Measurements from ENCODE around the gene NHLH1. TPM values are rescaled to one million over a fixed set of nuclear protein-coding genes. Genes with fewer than 3 reads are reported as not detected.

NHLH1 gene
- total and polyA plus RNA-seq, 2 donors (not counting 3 experiments of a cell fraction or from before 2014, with no cell fraction given): 0.46 TPM

DNA sequence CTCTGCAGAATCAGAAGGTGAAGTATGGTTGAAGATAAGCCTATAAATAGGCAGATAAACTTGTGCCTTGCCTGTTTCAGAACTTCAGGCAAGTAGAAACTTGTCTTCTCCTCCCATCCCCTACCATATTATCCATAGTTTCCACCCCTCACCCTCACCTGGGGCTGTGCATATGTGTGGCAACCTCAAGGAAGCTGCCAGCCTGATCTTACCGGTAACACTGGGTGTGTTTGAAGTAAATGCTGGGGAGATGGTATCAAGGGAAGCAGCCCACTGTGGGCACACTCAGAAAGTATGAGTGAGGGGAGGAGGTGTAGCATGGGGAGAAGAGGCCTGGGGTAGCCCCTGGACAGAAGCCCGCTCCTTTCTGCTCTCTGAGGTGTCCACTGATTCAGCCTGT, 48.0 kb downstream of the NHLH1 start:
- intact Hi-C loops (cut with micrococcal nuclease): no loop called here
- Histone ChIP-seq H3K4me2 (ENCODE audit: insufficient read depth, low read length) (no peak overlapping the region), H3K9ac (replicated peaks; ENCODE audit: extremely low read depth, insufficient read depth, low read length) (no peak overlapping the region)

DNA sequence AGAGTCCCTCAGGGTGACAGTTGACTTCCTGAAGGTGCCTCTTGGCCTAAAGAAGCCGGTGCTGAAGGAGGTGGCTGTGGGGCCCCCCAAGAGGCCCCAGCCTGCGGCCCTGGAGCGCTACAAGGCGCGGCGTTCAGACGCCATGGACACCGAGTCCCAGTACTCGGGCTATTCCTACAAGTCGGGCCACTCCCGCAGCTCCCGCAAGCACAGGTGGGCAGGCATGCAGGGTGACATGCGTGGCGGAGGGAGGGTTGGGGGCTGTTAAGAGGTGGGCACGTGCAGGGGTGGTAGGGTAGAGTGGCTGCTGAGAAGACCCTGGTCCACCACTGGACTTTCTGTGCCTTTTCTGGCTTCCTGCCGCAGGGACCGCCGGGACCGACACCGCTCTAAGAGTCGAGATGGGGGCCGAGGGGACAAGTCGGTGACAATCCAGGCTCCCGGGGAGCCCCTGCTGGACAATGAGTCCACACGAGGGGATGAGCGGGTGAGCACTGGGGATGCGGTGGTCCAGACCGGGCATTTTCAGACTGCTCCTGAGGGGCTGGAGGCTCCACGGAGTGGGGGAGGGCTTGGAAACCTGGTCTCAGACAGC, 48.9 kb downstream of the NHLH1 start:
- H3K4me2 ChIP-seq (ENCODE audit: insufficient read depth, low read length): no peak overlapping the region
- no peaks in the 10 kb centered on the region for H3K9me1 ChIP-seq (replicated peaks; ENCODE audit: control insufficient read depth, extremely low read depth, insufficient read depth, low read length)
- dilution Hi-C loops (cut with MboI; ENCODE audit: extremely low pct_ligation_motif_present, low sequenced_read_pairs): no loop called here
- POLR2A ChIA-PET: no interaction called here
- TF ChIP-seq POLR2AphosphoS5 (IDR thresholded peaks at IDR 0.05; ENCODE audit: insufficient read depth, low read depth, low read length): no peak
- TF ChIP-seq JUN (IDR thresholded peaks at IDR 0.05; ENCODE audit: borderline replicate concordance, insufficient read depth, insufficient read length, low read depth): no peak
- TF ChIP-seq, protein P1, sequence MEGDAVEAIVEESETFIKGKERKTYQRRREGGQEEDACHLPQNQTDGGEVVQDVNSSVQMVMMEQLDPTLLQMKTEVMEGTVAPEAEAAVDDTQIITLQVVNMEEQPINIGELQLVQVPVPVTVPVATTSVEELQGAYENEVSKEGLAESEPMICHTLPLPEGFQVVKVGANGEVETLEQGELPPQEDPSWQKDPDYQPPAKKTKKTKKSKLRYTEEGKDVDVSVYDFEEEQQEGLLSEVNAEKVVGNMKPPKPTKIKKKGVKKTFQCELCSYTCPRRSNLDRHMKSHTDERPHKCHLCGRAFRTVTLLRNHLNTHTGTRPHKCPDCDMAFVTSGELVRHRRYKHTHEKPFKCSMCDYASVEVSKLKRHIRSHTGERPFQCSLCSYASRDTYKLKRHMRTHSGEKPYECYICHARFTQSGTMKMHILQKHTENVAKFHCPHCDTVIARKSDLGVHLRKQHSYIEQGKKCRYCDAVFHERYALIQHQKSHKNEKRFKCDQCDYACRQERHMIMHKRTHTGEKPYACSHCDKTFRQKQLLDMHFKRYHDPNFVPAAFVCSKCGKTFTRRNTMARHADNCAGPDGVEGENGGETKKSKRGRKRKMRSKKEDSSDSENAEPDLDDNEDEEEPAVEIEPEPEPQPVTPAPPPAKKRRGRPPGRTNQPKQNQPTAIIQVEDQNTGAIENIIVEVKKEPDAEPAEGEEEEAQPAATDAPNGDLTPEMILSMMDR (IDR thresholded peaks at IDR 0.05; ENCODE audit: extremely low read depth in 1 of 2, insufficient read depth in 1 of 2, low read depth in 1 of 2, low read length in 2 of 2): no peak
- TF ChIP-seq POLR2A (IDR thresholded peaks at IDR 0.05; ENCODE audit: low read depth, low read length): no peak
- FAIRE-seq (no peak), DNase-seq (ENCODE audit: low read depth, low spot score) (no peak)
- no peaks in the 10 kb centered on the region for H3K4me1 ChIP-seq (ENCODE audit: control insufficient read depth, extremely low read depth, insufficient read depth, low read length)
- no peak overlapping the region for H3K9ac ChIP-seq (replicated peaks; ENCODE audit: extremely low read depth, insufficient read depth, low read length)
- no peaks in the 10 kb centered on the region for H3K9me3 ChIP-seq (replicated peaks; ENCODE audit: control insufficient read depth, insufficient read depth, low read length)
- BruUV-seq (replicated peaks): no TSS peak
- H3K79me2 ChIP-seq (ENCODE audit: control insufficient read depth, insufficient read depth, low read length): no peaks in the 10 kb centered on the region
- no peak overlapping the region for H2AFZ ChIP-seq (ENCODE audit: low read depth, low read length)
- no peaks in the 10 kb centered on the region for H3K36me3 ChIP-seq (ENCODE audit: control insufficient read depth in 2 of 2, extremely low read depth in 1 of 2, insufficient read depth in 2 of 2, low read length in 2 of 2)
- CTCF ChIA-PET: interaction anchor here (0.6 to 2.1 kb wide), 17 partner anchors 9 to 330 kb away, joined by 3 to 28 read pairs (median 4); partner anchors contain the start of gene VANGL2
- no peaks in the 10 kb centered on the region for H4K20me1 ChIP-seq (replicated peaks; ENCODE audit: control insufficient read depth, extremely low read depth, insufficient read depth, low read length)
- H3K27ac ChIP-seq (ENCODE audit: insufficient read depth, low read depth, low read length): no peak overlapping the region
- peaks cover 27 to 35% of the 10 kb centered on the region in 2 experiments for H3K27me3 ChIP-seq (ENCODE audit: control insufficient read depth in 2 of 2, insufficient read depth in 2 of 2, low read length in 2 of 2)
- intact Hi-C loops (cut with micrococcal nuclease): loop anchor here (1.0 kb wide), 4 partner anchors 39 to 314 kb away; no protein-coding TSS in a partner anchor
- H3K4me3 ChIP-seq (replicated peaks in 1 of 3; ENCODE audit: insufficient read depth in 1 of 3, low read depth in 1 of 3, low read length in 3 of 3): no peak overlapping the region

More for the DNA sequence above, 48.0 kb downstream of the NHLH1 start:
- Histone ChIP-seq H3K9me3 (replicated peaks; ENCODE audit: control insufficient read depth, insufficient read depth, low read length) (no peaks in the 10 kb centered on the region), H3K79me2 (ENCODE audit: control insufficient read depth, insufficient read depth, low read length) (no peaks in the 10 kb centered on the region), H3K4me3 (replicated peaks in 1 of 3; ENCODE audit: insufficient read depth in 1 of 3, low read depth in 1 of 3, low read length in 3 of 3) (no peak overlapping the region), H3K27ac (ENCODE audit: insufficient read depth, low read depth, low read length) (no peak overlapping the region), H4K20me1 (replicated peaks; ENCODE audit: control insufficient read depth, extremely low read depth, insufficient read depth, low read length) (no peaks in the 10 kb centered on the region), H3K9me1 (replicated peaks; ENCODE audit: control insufficient read depth, extremely low read depth, insufficient read depth, low read length) (no peaks in the 10 kb centered on the region), H3K36me3 (ENCODE audit: control insufficient read depth in 2 of 2, extremely low read depth in 1 of 2, insufficient read depth in 2 of 2, low read length in 2 of 2) (no peaks in the 10 kb centered on the region), H2AFZ (ENCODE audit: low read depth, low read length) (no peak overlapping the region), H3K4me1 (ENCODE audit: control insufficient read depth, extremely low read depth, insufficient read depth, low read length) (no peaks in the 10 kb centered on the region), H3K27me3 (ENCODE audit: control insufficient read depth in 2 of 2, insufficient read depth in 2 of 2, low read length in 2 of 2) (peaks cover 28 to 36% of the 10 kb centered on the region in 2 experiments)
- FAIRE-seq (no peak), DNase-seq (ENCODE audit: low read depth, low spot score) (no peak)
- no peak for TF ChIP-seq FOS (IDR thresholded peaks at IDR 0.05; ENCODE audit: borderline replicate concordance, insufficient read depth, low read length)
- ChIA-PET POLR2A (no interaction called here), CTCF (interaction anchor here (0.6 to 2.0 kb wide), 2 partner anchors 313 to 329 kb away, joined by 3 to 10 read pairs; no protein-coding TSS in a partner anchor)
- BruUV-seq (replicated peaks): no TSS peak
- dilution Hi-C loops (cut with MboI; ENCODE audit: extremely low pct_ligation_motif_present, low sequenced_read_pairs): no loop called here

All from endothelial cell of umbilical vein (primary cell).